Epithelial cell of prostate (primary cell): ENCODE data around the gene VPS33A.
"Not testable (repeated sequence)": the region's sequence is repeated elsewhere in the genome, so short reads cannot be mapped to it uniquely, and the experiment has no call there.

Experiments used
- DNase-seq: peaks from one replicate; pipeline ENCODE4 v3.0.0-alpha.2; 2011; ENCODE audit warnings: low read depth, low spot score
- H3K27ac ChIP-seq: fragments of 450-650 bp; 2 replicates; pipeline ENCODE4 v1.5.1; 2017; ENCODE audit warnings: mild to moderate bottlenecking

Gene VPS33A

DNA sequence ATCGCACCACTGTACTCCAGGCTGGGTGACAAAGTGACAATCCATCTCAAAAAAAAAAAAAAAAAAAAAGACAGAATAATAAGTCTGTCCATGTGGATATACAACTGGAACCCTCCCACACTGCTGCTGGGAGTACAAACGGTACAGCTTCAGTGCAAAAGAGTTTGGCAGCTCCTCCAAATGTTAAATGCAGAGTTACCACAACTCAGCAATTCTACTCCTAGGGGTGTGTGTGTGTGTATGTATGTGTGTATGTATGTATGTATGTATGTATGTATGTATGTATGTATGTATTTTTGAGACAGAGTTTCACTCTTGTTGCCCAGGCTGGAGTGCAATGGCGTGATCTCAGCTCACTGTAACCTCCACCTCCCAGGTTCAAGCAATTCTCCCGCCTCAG is 7.4 kb downstream of the VPS33A start:
- not testable (repeated sequence) for H3K27ac ChIP-seq, DNase-seq

GRCh38 chr12:122258462-122258861 is 7.8 kb downstream of the VPS33A start:
- not testable (repeated sequence) for DNase-seq, H3K27ac ChIP-seq

DNA sequence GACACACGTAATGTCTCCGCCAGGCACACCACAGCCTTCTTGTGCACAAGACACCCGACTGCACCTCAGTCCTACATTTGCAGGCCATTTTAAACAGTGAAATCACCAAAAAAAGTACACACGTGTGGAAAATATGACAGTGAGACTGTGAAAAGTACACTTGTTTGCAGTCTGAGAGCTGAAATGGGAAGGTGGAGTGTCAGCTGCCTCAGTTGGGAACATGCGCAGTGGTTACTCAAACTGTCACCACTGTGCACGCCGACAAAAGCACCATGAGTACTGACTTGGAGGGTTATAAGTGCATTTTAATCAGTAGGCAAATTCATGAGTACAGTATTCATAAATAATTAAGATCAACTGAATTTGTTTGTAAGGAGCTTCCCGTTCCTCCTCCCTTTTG is 15.8 kb downstream of the VPS33A start:
- DNase-seq = no peak
- H3K27ac ChIP-seq = no peak overlapping the region

DNA sequence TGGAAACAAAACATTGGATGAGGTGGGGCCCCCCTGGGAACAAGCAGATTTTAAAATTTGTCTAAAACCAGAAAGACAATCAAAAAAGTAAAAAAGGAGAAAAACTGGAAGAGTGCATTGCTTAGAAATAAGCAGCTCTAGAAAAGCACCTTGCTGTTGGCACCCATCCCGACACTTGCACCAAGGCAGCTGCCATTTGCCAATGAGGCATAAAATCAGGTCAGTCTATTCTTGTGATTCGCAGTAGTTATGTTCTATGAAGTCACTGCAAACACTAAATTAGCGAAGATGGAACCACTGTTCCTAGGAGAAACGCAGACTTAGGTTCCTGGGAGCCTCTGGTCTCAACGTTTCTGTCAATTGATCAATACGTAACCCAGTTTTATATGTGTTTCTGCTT is 16.2 kb downstream of the VPS33A start:
- no peak for DNase-seq
- no peak overlapping the region for H3K27ac ChIP-seq

DNA sequence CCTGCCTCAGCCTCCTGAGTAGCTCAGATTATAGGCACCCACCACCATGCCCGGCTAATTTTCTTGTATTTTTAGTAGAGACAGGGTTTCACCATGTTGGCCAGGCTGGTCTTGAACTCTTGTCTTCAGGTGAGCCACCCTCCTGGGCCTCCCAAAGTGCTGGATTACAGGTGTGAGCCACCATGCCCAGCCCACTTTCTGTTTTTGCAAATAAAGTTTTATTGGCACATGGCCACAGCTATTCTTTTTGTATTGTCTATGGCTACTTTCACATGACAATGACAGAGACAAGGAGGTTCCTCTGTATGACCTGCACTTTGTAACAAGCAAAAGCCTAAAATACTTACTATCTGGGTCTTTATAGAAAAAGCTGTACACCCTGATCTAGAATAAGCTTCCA is 20.7 kb downstream of the VPS33A start:
- DNase-seq = no peak
- H3K27ac ChIP-seq = no peak overlapping the region

GRCh38 chr12:122244565-122245371 is 21.5 kb downstream of the VPS33A start:
- DNase-seq = no peak
- no peak overlapping the region for H3K27ac ChIP-seq

GRCh38 chr12:122243965-122244364 is 22.3 kb downstream of the VPS33A start:
- DNase-seq = no peak
- H3K27ac ChIP-seq = no peak overlapping the region

GRCh38 chr12:122238861-122239260 is 27.4 kb downstream of the VPS33A start:
- DNase-seq = peak; percentile 37
- no peak overlapping the region for H3K27ac ChIP-seq

- H3K27ac ChIP-seq = no peak overlapping the region
- no peak for DNase-seq
These were observed 30.6 kb downstream of the VPS33A start for GRCh38 chr12:122235741-122236140.

DNA sequence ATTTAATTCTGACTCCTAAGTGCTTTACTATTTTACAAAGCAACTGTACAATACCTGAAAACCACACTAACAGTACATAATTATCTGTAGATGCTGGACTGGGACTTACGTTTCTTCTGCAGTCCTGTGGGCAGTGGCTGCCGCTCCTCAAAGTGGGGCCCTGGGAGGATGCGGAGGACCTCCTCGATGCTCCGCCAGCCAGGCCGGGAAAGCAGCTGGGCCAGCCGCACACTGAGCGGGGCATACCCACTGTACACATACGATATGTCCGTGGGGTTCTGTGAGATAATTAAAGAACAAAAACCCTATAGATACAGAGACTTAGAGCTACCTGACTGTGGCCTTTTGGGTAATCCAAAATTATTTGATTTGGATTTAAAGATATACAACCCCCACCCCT is 33.6 kb downstream of the VPS33A start:
- H3K27ac ChIP-seq = no peak overlapping the region
- DNase-seq = no peak

- DNase-seq = no peak
- no peak overlapping the region for H3K27ac ChIP-seq
These were observed 35.5 kb downstream of the VPS33A start for GRCh38 chr12:122230798-122231197.

GRCh38 chr12:122228092-122228491 is 38.2 kb downstream of the VPS33A start:
- no peak for DNase-seq
- H3K27ac ChIP-seq = no peak overlapping the region

DNA sequence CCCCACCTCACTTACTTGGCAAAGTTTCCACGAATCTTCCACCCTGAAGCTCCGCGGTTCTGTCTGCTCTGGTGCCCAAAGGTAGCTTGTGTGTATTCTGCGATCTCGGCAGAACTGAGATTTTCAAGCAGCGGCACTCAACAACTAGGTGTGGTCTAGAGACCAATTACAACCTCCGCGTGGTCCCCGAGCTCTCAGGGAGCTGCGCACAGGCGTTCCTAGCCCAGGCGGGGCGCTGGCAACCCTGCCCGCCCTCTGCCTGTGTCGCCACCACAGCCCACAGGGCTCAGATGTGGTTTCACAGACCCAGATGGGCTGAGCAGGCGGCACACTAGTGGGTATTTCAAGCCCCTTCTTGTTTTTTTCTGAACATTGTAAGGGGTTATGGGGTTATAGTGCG is 39.0 kb downstream of the VPS33A start:
- no peak for DNase-seq

DNA sequence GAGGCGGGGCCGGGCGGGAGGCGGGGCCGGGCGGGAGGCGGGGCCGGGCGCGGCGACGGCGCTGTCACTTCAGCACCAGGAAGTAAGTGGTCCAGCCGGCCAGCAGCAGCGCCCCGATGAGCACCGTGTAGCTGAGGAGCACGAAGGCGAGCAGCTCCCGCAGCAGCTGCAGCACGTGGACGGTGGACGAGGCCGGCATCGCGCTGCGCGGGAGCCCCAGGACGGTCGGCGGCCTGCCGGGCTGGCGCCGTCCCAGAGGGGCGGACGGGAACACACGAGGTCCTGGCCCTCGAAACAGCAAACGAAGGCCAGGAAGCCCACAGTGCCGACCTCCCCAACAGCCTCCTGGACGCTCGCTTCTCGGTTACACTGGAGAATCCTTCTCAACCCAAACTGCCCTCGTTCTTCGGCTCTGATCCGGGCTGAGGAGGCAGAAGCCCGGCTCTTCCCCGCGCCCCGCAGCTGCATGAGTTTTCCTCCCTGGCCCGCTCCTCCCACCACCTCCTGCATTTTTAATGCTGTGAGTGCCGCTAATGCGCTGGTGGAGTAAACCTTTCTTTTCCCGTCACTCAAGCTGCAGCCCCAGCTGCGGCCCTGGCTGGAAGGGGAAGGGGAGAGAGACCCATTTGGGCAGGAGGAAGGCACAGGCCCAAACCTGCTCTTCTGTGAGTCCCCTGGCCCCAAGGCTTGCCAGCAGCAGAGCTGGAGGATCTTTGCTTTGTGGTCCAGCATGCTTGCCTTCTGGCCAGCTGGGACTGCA is 39.7 kb downstream of the VPS33A start:
- no peak overlapping the region for H3K27ac ChIP-seq
- DNase-seq = no peak

More for the DNA sequence above, 39.0 kb downstream of the VPS33A start:
- H3K27ac ChIP-seq = no peak overlapping the region

- H3K27ac ChIP-seq = peak within 1 kb of the TSS; percentile 91
- peak; percentile 95 for DNase-seq
These were observed 40.5 kb downstream of the VPS33A start, which contains the start of gene DIABLO for GRCh38 chr12:122225683-122226365. Gene DIABLO, minus strand, starts transcription at chr12:122226052. Its CDS starts 38 bp downstream, at chr12:122226014.

- DNase-seq = no peak
- H3K27ac ChIP-seq = no peak overlapping the region
These were observed 49.8 kb downstream of the VPS33A start for GRCh38 chr12:122216445-122216844.

DNA sequence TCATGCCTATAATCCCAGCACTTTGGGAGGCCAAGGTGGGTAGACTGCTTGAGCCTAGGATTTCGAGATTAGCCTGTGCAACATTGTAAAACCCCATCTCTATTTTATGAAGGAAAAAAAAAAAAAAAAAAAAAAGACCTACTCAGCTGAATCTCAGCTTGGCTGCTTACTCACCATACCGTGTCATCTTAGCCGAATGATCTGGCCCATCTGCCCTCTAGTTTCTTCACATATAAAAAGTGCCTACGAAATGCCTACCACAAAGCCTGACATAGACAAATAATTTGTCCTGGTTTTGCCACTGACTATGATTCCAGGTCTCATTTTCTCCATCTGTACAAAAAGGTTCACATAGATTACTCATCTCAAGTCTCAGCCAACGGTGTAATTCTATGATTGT is 50.5 kb downstream of the VPS33A start:
- no peak overlapping the region for H3K27ac ChIP-seq
- no peak for DNase-seq

GRCh38 chr12:122208073-122208820 is 58.0 kb downstream of the VPS33A start:
- no peak for DNase-seq
- no peak overlapping the region for H3K27ac ChIP-seq

DNA sequence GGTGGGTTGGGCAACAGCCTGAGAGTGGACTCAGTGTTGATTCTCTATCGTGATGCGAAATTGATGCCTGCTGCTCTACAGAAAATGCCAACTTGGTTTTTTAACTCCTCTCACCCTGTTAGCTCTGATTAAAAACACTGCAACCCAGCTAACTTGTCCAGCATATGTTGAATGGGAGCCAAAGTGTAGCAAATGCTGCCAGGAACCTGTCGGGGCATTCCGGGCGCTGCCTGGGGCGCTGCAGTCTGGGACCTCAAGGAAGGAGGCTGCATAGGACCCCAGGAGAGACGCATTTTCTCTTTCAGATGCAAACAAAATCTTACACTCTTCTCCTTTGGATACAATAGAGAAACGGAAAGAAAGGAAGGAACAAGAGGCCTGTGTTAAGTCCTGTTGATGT is 58.9 kb downstream of the VPS33A start:
- DNase-seq = no peak
- H3K27ac ChIP-seq = no peak overlapping the region

DNA sequence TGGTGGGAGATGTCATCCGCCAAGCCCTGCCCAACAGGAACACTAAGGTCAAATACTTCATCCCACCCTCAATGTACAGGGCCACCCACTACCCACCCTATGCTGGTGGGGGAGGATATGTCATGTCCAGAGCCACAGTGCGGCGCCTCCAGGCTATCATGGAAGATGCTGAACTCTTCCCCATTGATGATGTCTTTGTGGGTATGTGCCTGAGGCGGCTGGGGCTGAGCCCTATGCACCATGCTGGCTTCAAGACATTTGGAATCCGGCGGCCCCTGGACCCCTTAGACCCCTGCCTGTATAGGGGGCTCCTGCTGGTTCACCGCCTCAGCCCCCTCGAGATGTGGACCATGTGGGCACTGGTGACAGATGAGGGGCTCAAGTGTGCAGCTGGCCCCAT is 59.3 kb downstream of the VPS33A start:
- DNase-seq = no peak
- H3K27ac ChIP-seq = no peak overlapping the region
